GM12878 (cell line): Measurements from ENCODE around the gene SLC51A. TPM values are rescaled to one million over a fixed set of nuclear protein-coding genes. Genes with fewer than 3 reads are reported as not detected.
A peak's percentile ranks its signal among the peaks of the same experiment; 100 is the strongest.

Source experiments
- CBX5 ChIP-seq: sonication (generic); IDR thresholded peaks from 2 replicates; pipeline ENCODE4 v1.6.1; 2016; ENCODE audit warnings: low read depth, moderate library complexity, mild to moderate bottlenecking, inconsistent platforms
- CREM ChIP-seq: IDR thresholded peaks from 2 replicates; pipeline ENCODE4 v1.6.1; 2014; ENCODE audit warnings: antibody characterized with exemption, low read depth
- FOXK2 ChIP-seq: fragments of 450-650 bp; IDR thresholded peaks from 2 replicates; pipeline ENCODE4 v1.6.1; 2017; ENCODE audit warnings: mild to moderate bottlenecking, moderate library complexity
- HDGF ChIP-seq: fragments of 450-650 bp; IDR thresholded peaks from 2 replicates; pipeline ENCODE4 v1.6.1; 2016; ENCODE audit warnings: antibody characterized with exemption
- IKZF1 ChIP-seq: fragments of 450-650 bp; conservative IDR thresholded peaks from 2 replicates; pipeline ENCODE4 v1.6.1; 2017; ENCODE audit warnings: antibody characterized with exemption, mild to moderate bottlenecking
- JUND ChIP-seq: IDR thresholded peaks from 2 replicates; pipeline ENCODE4 v1.6.1; 2012; ENCODE audit warnings: low read depth, mild to moderate bottlenecking, low read length, improper control_type of control experiment, moderate library complexity
- MAX ChIP-seq: IDR thresholded peaks from 2 replicates; pipeline ENCODE4 v1.6.1; 2012; ENCODE audit warnings: low read depth, low read length, improper control_type of control experiment
- NR2C2 ChIP-seq: IDR thresholded peaks from 2 replicates; pipeline ENCODE4 v1.6.1; 2011; ENCODE audit warnings: borderline replicate concordance, low read depth; ENCODE audit not compliant: control insufficient read depth, insufficient read length
- RUNX3 ChIP-seq: IDR thresholded peaks from 2 replicates; pipeline ENCODE4 v1.6.1; 2012; ENCODE audit warnings: low read length, inconsistent platforms
- SUZ12 ChIP-seq: fragments of 200-600 bp; sonication (generic); IDR thresholded peaks from one replicate; pipeline ENCODE4 v1.6.1; 2018; ENCODE audit warnings: antibody characterized with exemption, mild to moderate bottlenecking; ENCODE audit not compliant: unreplicated experiment
- TARDBP ChIP-seq: IDR thresholded peaks from 2 replicates; pipeline ENCODE4 v1.6.1; 2016; ENCODE audit warnings: borderline replicate concordance
- TCF12 ChIP-seq: IDR thresholded peaks from 2 replicates; pipeline ENCODE4 v1.6.1; 2011; ENCODE audit warnings: low read depth, mild to moderate bottlenecking, low read length
- TCF3 ChIP-seq: IDR thresholded peaks from 2 replicates; pipeline ENCODE4 v1.6.1; 2012; ENCODE audit warnings: low read depth, mild to moderate bottlenecking, low read length, borderline replicate concordance; ENCODE audit not compliant: insufficient read depth
- TCF7 ChIP-seq: IDR thresholded peaks from 2 replicates; pipeline ENCODE4 v1.6.1; 2014; ENCODE audit warnings: antibody characterized with exemption, borderline replicate concordance
- ZNF592 ChIP-seq: fragments of 450-650 bp; IDR thresholded peaks from 2 replicates; pipeline ENCODE4 v1.6.1; 2017; ENCODE audit warnings: mild to moderate bottlenecking, moderate library complexity
- polyA plus RNA-seq, 11 experiments: library from polyadenylated mRNA; depleted of rRNA in 4 of 11; unstranded in 6 of 11; stranded (reverse) in 5 of 11; fragments of >200 nt; fragmentation: Nextera tagmentation in 4 of 11; fragmentation: Illumina TruSeq in 1 of 11; extraction: Ambion mirVana in 4 of 11; extraction: Trizol in 1 of 11; gene quantifications; 1 replicate in 1 of 11; 2 replicates in 10 of 11; pipeline versions ENCODE4 v1.2.1 to v1.2.3, GENCODE V29; 2011 to 2016; ENCODE audit warnings: inconsistent platforms in 2 of 11, missing spikeins in 2 of 11, low read depth in 1 of 11
- total RNA-seq, 4 experiments: library from RNA; depleted of rRNA in 3 of 4; stranded (reverse); fragments of >200 nt in 3 of 4; fragmentation: Illumina TruSeq in 1 of 4; extraction: Trizol in 1 of 4; gene quantifications; 2 replicates each; pipeline versions ENCODE4 v1.2.1 to v1.2.3, GENCODE V29; 2013 to 2021
- TF ChIP-seq, protein P1 (sequence below): IDR thresholded peaks from 2 replicates; pipeline ENCODE4 v1.6.1; 2012; ENCODE audit warnings: low read length, inconsistent platforms
- TF ChIP-seq, protein P2 (sequence below): IDR thresholded peaks from 2 replicates; pipeline ENCODE4 v1.6.1; 2012; ENCODE audit warnings: mild to moderate bottlenecking, low read depth, low read length

SLC51A gene
- total and polyA plus RNA-seq, 10 of the 15 experiments (the other 5 are each of a cell fraction or from before 2014, with no cell fraction given) = 0.99 to 3.9 (median 2.2) TPM; not detected in 6

- TF ChIP-seq HDGF (peak; percentile 67; the same call in 1 of the 2 replicates), MAX (peak; percentile 87), SUZ12 (no peak), TCF7 (peak; percentile 47), TCF12 (peak; percentile 85; the same call in 1 of the 2 replicates), RUNX3 (peak; percentile 93), TARDBP (peak; percentile 25; the same call in 1 of the 2 replicates), ZNF592 (no peak; the same call in 1 of the 2 replicates), FOXK2 (no peak; the same call in 1 of the 2 replicates), IKZF1 (peak; percentile 93), CREM (peak; percentile 69), TCF3 (peak; percentile 75), JUND (0 out of 2 replicates have a peak, but pooled peaks have one; percentile 58), NR2C2 (no peak), CBX5 (peak; percentile 91; the same call in 1 of the 2 replicates)
- TF ChIP-seq, protein P1, sequence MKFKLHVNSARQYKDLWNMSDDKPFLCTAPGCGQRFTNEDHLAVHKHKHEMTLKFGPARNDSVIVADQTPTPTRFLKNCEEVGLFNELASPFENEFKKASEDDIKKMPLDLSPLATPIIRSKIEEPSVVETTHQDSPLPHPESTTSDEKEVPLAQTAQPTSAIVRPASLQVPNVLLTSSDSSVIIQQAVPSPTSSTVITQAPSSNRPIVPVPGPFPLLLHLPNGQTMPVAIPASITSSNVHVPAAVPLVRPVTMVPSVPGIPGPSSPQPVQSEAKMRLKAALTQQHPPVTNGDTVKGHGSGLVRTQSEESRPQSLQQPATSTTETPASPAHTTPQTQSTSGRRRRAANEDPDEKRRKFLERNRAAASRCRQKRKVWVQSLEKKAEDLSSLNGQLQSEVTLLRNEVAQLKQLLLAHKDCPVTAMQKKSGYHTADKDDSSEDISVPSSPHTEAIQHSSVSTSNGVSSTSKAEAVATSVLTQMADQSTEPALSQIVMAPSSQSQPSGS = peak; percentile 95
- TF ChIP-seq, protein P2, sequence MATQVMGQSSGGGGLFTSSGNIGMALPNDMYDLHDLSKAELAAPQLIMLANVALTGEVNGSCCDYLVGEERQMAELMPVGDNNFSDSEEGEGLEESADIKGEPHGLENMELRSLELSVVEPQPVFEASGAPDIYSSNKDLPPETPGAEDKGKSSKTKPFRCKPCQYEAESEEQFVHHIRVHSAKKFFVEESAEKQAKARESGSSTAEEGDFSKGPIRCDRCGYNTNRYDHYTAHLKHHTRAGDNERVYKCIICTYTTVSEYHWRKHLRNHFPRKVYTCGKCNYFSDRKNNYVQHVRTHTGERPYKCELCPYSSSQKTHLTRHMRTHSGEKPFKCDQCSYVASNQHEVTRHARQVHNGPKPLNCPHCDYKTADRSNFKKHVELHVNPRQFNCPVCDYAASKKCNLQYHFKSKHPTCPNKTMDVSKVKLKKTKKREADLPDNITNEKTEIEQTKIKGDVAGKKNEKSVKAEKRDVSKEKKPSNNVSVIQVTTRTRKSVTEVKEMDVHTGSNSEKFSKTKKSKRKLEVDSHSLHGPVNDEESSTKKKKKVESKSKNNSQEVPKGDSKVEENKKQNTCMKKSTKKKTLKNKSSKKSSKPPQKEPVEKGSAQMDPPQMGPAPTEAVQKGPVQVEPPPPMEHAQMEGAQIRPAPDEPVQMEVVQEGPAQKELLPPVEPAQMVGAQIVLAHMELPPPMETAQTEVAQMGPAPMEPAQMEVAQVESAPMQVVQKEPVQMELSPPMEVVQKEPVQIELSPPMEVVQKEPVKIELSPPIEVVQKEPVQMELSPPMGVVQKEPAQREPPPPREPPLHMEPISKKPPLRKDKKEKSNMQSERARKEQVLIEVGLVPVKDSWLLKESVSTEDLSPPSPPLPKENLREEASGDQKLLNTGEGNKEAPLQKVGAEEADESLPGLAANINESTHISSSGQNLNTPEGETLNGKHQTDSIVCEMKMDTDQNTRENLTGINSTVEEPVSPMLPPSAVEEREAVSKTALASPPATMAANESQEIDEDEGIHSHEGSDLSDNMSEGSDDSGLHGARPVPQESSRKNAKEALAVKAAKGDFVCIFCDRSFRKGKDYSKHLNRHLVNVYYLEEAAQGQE = peak; percentile 7
Measured at GRCh38 chr3:196179380-196180308, 36.7 kb upstream of the SLC51A start (continued).
